Activated T-cell treated with anti-CD3 and anti-CD28 coated beads, Interleukin-2, amount 50 U/mL, for 48 hours (primary cell): ENCODE data around the gene HMCES.
"Not testable (repeated sequence)": the region's sequence is repeated elsewhere in the genome, so short reads cannot be mapped to it uniquely, and the experiment has no call there.

Source experiments
- DNase-seq, 2 experiments: peaks; one replicate each; pipeline ENCODE4 v3.0.0-alpha.2; 2020

Gene HMCES

DNA sequence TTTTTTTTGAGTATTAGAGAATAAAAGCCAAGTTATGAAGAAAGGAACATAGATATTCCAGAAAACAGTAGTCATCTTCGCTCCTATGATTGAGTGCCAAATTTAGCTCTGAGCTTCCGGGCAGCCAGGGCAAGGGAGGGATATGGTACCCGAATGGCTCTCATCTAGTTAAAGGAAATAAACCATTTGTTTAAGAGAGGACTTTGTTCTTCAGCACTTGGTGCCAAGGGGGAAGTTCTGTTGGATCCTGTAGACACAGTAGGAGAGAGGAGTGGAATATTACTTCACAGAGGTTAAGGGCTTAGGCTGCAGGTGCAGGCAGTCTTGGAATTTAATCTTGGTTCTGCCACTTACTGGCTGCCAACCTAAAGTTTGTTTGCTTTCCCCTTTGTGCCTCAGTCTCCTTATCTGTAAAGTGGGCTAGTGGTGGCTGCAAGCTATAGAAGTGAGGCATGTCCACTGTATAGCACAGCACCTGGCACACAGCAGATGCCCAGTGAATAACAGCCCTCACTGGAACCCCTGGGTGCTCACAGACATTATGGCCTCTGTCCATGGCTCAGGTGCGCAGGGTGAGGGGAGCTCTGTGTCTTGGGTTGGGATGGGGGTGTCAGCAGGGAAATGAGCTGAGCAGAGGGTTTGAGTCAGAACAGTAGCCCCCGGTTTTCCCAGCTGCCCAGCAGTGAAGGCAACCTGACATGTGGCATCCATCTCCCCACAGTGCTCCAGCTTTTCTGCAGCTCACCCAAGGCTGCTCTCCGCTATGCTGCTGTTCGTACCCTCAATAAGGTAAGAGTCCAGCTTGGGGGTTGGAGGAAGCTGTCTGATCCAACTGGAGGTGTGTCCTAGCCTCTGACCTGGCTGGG, 18.8 kb upstream of the HMCES start:
- DNase-seq, result no peak

GRCh38 chr3:129260606-129261005, 18.1 kb upstream of the HMCES start:
- DNase-seq, result no peak

DNA sequence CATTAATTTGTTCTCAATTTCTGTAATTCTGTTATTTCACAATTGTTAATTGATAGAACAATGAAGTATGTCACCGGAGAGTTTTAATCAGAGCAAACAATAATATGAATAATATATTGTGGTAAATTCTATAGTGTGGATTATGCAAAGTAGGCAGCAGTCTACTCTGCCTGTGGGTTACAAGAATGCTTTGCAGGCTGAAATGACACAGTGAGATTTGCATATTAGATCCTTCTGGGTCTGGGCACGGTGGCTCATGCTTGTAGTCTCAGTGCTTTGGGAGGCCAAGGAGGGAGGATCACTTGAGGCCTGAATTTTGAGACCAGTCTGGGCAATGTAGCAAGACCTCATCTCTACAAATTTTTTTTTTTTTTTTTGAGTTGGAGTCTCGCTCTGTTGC, 16.8 kb upstream of the HMCES start:
- no peak for DNase-seq

DNA sequence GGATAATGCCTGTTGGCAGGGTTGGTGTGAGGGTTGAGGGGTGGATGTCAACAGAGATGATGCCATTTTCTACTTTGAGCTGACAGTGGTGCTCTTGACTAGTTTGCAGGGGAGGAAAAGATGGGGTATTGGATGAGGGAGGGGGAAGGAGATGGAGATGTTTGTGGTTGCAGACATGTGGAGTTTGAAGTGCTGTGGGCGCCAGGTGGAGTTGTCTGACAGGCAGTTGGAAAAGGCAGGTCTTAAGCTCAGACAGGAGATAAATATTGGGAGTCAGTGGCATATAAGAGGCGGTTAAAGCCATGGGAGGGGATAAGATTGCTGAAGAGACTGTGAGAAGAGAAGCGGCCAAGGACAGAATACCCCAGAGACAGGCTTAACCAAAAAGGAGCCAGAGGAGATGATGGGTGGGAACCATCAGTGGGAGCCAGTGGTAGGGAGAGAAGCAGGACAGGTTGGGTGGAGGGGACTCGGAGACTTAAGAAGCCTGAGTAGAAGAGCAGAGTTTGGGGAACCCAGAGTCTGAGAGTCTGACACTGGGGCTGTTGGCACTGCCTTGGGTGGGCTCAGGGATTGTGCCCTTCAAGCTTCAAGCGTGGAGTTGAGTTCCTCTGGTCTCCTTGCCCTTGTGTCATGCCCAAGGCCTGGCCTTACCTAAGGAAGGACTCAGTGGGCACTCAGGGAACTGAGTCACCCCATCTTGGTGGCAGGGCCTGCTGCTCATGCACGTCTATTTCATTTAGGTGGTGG, 15.3 kb upstream of the HMCES start:
- no peak for DNase-seq

GRCh38 chr3:129264994-129265393, 13.7 kb upstream of the HMCES start:
- not testable (repeated sequence) for DNase-seq

- no peak for DNase-seq
Measured at GRCh38 chr3:129266651-129267050, 12.0 kb upstream of the HMCES start.

- no peak for DNase-seq
Measured at GRCh38 chr3:129268396-129268795, 10.3 kb upstream of the HMCES start.

DNA sequence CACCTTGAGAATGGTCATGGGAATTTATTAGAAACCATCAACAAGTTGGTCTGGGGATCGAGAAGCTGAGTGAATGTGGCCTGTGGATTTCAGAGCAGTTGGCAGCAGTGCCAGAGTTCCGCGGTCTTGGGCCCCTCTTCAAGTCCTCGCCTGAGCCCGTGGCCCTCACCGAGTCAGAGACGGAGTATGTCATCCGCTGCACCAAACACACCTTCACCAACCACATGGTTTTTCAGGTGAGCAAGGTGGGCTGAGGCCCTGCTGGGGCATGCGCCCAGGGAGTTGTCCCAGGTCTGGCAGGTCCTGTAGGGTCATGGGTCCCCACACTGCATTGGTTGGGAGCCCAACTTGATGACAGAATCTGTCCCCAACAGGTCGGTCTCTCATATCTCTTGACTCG, 7.0 kb upstream of the HMCES start:
- DNase-seq, result no peak

DNA sequence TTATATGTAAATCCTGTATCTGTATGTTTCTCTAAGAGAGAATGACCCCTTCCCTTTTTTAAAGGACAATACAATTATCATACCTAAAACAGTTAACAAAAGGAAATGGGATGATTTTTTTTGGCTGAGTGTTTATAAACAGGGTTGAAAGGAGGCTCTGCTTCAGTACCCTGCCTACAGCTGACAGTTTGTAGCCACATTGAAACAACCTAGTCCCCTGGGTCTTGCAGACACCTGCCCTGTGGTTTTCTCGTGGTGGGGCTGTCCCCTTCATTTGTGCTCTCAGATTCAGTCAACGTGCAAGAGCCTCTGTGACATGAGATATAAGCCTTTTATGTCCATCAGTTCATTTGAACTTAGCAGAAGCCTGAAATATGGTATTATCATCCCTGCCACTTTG, 2.3 kb upstream of the HMCES start:
- DNase-seq, result peak in 1 of 2 experiments; percentile 34

DNA sequence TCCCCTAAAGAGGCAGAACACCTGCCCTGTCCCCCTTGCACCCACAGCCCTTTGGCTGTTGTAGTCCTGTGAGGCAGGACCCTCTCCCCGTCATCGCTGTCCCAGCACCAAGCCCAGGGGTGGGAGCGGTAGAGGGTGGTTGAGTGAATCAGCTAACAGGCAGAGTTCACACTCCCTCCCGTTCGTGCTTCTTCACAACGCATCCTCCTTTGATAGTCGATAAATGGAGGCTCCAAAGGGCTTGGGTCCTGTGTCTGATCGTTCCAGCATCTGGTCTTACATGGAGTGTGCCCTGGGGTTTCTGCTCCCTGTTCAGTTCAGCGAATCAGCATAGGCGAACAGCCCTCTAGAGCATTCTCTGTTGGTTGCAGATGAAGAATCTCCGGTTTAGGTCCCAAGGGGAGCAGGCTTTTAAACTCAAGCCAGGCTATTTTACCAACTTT, 820 bp upstream of the HMCES start:
- DNase-seq, result peak; percentile 30 to 31

DNA sequence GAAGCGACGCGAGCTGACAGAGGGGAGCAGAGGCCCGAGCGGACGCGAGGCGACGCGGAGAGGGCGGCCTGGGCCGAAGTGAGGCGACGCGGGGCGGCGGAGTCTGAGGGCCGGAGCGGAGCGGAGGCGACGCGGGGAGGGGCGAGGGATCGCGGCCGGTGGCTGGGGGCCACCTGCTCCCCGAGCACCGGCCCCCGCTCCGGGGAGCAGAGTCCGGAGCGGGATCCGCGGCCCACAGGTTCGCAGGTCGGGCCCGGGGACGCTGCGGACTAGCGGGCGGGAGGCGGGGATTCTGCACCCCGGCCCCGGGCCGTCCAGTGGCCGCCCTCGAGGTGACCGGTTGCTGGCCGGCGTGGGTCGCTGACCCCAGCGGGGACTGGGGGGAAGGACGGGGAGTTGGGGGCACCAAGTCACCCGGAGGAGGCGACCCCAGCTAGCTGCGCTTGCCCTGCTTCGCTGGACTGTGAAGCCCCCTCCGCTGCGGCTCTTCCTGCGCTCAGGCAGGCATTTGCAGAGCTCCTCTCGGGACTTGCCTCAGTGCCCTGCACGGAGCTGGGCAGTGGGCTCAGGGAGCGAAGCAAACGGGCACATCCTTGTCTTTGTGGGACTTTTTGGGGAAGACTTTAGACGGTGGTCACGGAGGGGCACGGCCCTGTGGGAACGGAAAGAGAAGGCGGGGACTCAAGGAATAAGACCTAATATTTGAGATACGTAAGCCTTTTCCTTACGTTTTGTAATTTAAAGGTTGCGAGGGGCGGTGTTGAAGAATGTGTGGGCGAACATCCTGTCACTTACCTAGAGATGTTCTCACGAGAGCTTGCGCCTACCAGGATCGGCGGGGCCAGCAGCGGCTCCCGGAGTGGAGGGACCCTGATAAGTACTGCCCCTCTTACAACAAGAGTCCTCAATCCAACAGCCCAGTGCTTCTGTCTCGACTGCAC, 566 bp downstream of the HMCES start:
- peak; percentile 76 for DNase-seq

- DNase-seq, result no peak
Measured at GRCh38 chr3:129280183-129280582, 1.5 kb downstream of the HMCES start.

GRCh38 chr3:129281726-129282125, 3.1 kb downstream of the HMCES start:
- DNase-seq, result no peak

- peak in 1 of 2 experiments; percentile 32 for DNase-seq
Measured at GRCh38 chr3:129282727-129283327, 4.2 kb downstream of the HMCES start.

- no peak for DNase-seq
Measured at GRCh38 chr3:129286081-129286480, 7.4 kb downstream of the HMCES start.

DNA sequence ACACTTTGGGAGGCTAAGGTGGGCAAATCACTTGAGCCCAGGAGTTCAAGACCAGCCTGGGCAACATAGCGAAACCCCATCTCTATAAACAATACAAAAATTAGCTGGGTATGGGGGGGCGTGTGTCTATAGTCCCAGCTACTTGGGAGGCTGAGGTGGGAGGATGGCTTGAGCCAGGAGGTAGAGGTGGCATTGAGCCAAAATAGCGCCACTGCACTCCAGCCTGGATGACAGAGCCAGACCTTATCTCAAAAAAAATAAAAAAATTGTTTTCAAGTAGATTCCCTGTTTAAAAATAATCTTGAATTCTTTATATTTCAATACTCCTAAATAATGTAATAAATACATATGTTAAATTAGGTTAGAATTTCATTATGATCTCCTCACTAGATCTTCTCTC, 9.8 kb downstream of the HMCES start:
- DNase-seq, result no peak

- no peak for DNase-seq
Measured at GRCh38 chr3:129289201-129289921, 10.7 kb downstream of the HMCES start.

- DNase-seq, result no peak
Measured at GRCh38 chr3:129291236-129291886, 12.7 kb downstream of the HMCES start.

DNA sequence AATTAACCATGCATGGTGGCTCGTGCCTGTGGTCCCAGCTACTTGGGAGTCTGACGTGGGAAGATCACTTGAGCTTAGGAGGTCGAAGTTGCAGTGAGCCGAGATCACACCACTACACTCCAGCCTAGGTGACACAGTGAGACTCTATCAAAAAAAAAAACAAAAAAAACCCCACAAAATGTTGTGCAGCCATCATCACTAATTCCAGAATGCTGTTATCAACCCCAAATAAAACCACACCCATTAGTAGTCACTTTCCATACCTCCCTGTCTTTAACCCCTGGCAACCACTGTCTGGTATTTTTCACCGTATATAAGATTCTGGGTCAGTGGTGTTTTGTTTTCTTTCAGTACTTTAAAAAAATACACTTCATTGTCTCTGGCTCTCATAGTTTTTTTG, 16.6 kb downstream of the HMCES start:
- DNase-seq, result no peak

DNA sequence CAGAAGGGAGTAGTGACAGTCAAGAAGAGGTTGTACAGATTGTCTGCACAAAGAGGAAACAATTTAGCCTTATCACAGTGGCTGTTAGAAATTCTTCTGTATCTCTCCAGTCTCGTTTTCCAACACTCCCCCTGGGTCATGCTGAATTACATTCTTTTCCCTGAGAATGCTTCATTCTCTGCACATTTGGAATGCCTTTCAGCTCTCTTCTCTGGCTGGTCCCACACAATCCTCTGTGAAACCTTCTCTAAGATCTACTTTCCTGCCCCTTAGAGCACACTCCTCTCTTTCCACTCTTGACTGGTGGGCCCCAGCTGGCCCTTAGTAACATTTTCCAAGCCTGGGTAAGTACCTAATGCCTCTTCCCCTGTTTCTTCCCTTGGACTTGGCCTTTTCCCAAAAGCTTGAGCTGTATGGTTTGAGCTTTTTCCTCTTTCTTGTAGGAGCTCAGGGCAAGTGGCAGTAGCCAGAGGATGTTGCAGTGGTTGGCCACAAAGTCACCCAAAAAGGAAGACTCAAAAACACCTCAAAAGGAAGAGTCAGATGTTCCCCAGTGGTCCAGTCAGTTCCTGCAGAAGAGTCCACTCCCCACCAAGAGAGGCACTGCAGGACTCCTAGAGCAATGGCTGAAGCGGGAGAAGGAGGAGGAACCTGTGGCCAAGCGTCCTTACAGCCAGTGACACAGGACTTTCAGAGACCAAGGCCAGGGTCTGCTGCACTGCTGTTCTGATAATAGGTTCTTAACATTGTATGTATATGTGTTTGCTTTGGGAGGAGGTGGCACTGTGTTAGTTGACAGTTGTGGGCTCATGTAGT, 25.7 kb downstream of the HMCES start:
- DNase-seq, result no peak

- no peak for DNase-seq
Measured at GRCh38 chr3:129304962-129305222, 26.2 kb downstream of the HMCES start.
